Esophagus muscularis mucosa (tissue), 4 donors: ENCODE data around the gene ZNF518B. TPM values are rescaled to one million over a fixed set of nuclear protein-coding genes. Genes with fewer than 3 reads are reported as not detected.

Experiments
- DNase-seq: peaks from one replicate; pipeline ENCODE4 v3.0.0-alpha.2; 2017; ENCODE audit errors: extremely low spot score
- H3K27ac ChIP-seq, 4 donors: fragments of 200-600 bp; sonication (generic); replicated peaks in 1 of 4; 1 replicate in 3 of 4; 2 replicates in 1 of 4; pipeline ENCODE4 v1.5.1; 2016 to 2019; ENCODE audit warnings: mild to moderate bottlenecking in 1 of 4
- H3K27me3 ChIP-seq, 4 donors: fragments of 200-600 bp; sonication (generic); one replicate each; pipeline versions ENCODE4 v1.5.1 to v1.6.0; 2016 to 2019
- H3K36me3 ChIP-seq, 4 donors: fragments of 200-600 bp; sonication (generic); one replicate each; pipeline ENCODE4 v1.5.1; 2016 to 2019
- H3K4me1 ChIP-seq, 4 donors: fragments of 200-600 bp; sonication (generic); one replicate each; pipeline ENCODE4 v1.5.1; 2016 to 2019
- H3K4me3 ChIP-seq, 4 donors: fragments of 200-600 bp; sonication (generic); 1 replicate in 2 of 4; 2 replicates in 2 of 4; pipeline ENCODE4 v1.5.1; 2016 to 2019; ENCODE audit warnings: mild to moderate bottlenecking in 4 of 4, moderate library complexity in 1 of 4
- H3K9me3 ChIP-seq, 4 donors: fragments of 200-600 bp; sonication (generic); 1 replicate in 3 of 4; 2 replicates in 1 of 4; pipeline ENCODE4 v1.5.1; 2016 to 2019
- EP300 ChIP-seq: sonication (generic); formaldehyde crosslinking; IDR thresholded peaks from one replicate; pipeline ENCODE4 v1.6.1; 2017; ENCODE audit warnings: antibody characterized with exemption
- POLR2A ChIP-seq: fragments of 450-650 bp; IDR thresholded peaks from one replicate; pipeline ENCODE4 v1.6.1; 2017; ENCODE audit warnings: antibody characterized with exemption, moderate library complexity, mild to moderate bottlenecking, low read depth
- POLR2AphosphoS5 ChIP-seq, 2 donors: sonication (generic); formaldehyde crosslinking; IDR thresholded peaks; one replicate each; pipeline ENCODE4 v1.6.1; 2017; ENCODE audit warnings: antibody characterized with exemption in 2 of 2
- WGBS: methylation state at CpG from one replicate; pipeline ENCODE4 v1.1.5; 2018; 5-methylcytosine and 5-hydroxymethylcytosine counted together
- intact Hi-C: fragments of 100-400 bp; cut with DNase I; formaldehyde crosslinking; loops from one replicate; pipeline ENCODE4 v1.15.1; 2023
- total RNA-seq, 4 donors: library from RNA; depleted of rRNA; stranded (reverse); fragments of >200 nt; gene quantifications; one replicate each; pipeline versions ENCODE4 v1.1.0 to v1.2.1, GENCODE V29; 2016
- TF ChIP-seq, protein P1 (sequence below), 3 experiments: fragments of 200-600 bp in 2 of 3; fragments of 450-650 bp in 1 of 3; sonication (generic) in 2 of 3; IDR thresholded peaks; one replicate each; pipeline ENCODE4 v1.5.1; 2017 to 2019; ENCODE audit warnings: antibody characterized with exemption in 3 of 3, mild to moderate bottlenecking in 2 of 3, moderate library complexity in 1 of 3

The ZNF518B gene
- total RNA-seq, 4 donors from 2014 or later, result 29.1 to 46.0 (median 33.3) TPM

DNA sequence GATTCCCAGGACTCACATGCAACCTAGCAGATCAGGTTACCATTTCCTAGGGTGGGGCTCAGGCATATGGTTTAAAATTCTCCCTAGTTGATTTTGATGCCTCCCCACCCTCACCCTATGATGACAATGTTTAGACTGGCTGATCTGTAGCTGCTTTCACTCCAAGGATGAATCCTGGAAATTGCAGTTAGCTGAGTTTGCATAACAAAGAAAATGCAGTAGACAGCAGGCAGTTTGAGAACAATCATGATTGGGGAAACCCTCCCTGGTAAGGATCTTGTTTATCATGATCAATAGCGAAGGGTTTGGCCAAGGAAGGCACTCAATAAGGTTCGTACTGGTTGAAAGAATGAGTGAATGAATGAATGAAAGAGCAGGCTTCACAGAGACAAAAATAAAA is 2.1 kb downstream of the ZNF518B start:
- Histone ChIP-seq H3K4me1 (peaks cover 8 to 20% (median 17%) of the 10 kb centered on the region in 4 donors), H3K27me3 (peaks cover 0 to 7% (median 0%) of the 10 kb centered on the region in 4 donors), H3K4me3 (no peak overlapping the region), H3K27ac (no peak overlapping the region), H3K36me3 (peaks cover 0 to 39% (median 27%) of the 10 kb centered on the region in 4 donors), H3K9me3 (peaks cover 0 to 4% (median 0%) of the 10 kb centered on the region in 4 donors)
- no peak for TF ChIP-seq EP300
- TF ChIP-seq POLR2A, result no peak
- TF ChIP-seq, protein P1, sequence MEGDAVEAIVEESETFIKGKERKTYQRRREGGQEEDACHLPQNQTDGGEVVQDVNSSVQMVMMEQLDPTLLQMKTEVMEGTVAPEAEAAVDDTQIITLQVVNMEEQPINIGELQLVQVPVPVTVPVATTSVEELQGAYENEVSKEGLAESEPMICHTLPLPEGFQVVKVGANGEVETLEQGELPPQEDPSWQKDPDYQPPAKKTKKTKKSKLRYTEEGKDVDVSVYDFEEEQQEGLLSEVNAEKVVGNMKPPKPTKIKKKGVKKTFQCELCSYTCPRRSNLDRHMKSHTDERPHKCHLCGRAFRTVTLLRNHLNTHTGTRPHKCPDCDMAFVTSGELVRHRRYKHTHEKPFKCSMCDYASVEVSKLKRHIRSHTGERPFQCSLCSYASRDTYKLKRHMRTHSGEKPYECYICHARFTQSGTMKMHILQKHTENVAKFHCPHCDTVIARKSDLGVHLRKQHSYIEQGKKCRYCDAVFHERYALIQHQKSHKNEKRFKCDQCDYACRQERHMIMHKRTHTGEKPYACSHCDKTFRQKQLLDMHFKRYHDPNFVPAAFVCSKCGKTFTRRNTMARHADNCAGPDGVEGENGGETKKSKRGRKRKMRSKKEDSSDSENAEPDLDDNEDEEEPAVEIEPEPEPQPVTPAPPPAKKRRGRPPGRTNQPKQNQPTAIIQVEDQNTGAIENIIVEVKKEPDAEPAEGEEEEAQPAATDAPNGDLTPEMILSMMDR (IDR thresholded peaks at IDR 0.05), result no peak
- no peak for TF ChIP-seq POLR2AphosphoS5 (IDR thresholded peaks at IDR 0.05)
- intact Hi-C loops, result no loop called here
- WGBS, result 93% methylated on average over 2 of the region's 2 CpGs
- no peak for DNase-seq

DNA sequence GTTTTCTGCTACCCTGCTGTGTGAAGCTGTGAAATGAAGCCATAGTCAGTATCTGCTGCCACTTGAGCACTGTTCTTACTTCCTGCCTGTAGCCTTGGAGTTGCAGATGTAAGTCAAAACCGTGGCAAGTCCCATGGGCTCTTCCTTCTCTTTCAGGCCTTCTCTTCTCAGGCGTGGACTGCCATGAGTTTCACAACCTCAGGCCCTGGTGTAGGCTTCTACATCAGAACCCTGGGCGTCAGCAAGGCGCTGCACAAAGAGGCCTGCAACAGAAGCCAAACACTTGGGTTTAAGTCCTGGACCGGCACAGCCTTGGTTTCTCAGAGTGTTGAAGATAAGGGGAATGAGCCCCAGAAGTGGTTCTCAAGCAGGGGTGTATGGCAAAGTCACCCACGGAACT is 2.5 kb downstream of the ZNF518B start:
- no peak for DNase-seq
- Histone ChIP-seq H3K27me3 (peaks cover 0 to 4% (median 0%) of the 10 kb centered on the region in 4 donors), H3K4me1 (peaks cover 8 to 20% (median 17%) of the 10 kb centered on the region in 4 donors), H3K36me3 (peaks cover 0 to 43% (median 30%) of the 10 kb centered on the region in 4 donors), H3K27ac (no peak overlapping the region), H3K4me3 (no peak overlapping the region), H3K9me3 (peaks cover 0 to 4% (median 0%) of the 10 kb centered on the region in 4 donors)
- intact Hi-C loops, result no loop called here
- WGBS, result 79% methylated on average over 5 of the region's 6 CpGs
- TF ChIP-seq EP300 (no peak), POLR2A (no peak), POLR2AphosphoS5 (IDR thresholded peaks at IDR 0.05) (no peak)
- TF ChIP-seq, protein P1 (IDR thresholded peaks at IDR 0.05), result no peak

DNA sequence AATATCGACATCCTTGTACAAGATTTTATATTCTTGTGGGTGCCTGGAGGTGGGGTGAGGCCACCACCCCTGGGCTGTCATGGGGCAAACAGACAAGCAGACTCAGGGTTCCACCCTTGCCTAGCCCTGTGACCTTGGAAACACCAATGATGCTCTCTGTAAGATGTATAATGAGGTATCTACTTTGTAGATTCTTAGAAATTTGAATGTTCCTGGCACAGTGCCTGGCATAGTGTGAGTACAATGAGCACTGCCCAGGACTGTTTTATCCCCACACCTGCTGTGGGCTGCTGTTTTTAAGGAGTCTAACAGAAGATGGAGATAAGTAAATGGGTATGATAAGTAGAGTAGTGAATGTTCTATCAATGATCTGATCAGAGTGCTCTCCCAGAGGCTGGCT is 3.1 kb downstream of the ZNF518B start:
- H3K36me3 ChIP-seq, result peaks cover 0 to 45% (median 30%) of the 10 kb centered on the region in 4 donors
- H3K27ac ChIP-seq, result no peak overlapping the region
- intact Hi-C loops, result no loop called here
- peaks cover 0 to 4% (median 0%) of the 10 kb centered on the region in 4 donors for H3K9me3 ChIP-seq
- H3K27me3 ChIP-seq, result no peaks in the 10 kb centered on the region
- TF ChIP-seq POLR2A (no peak), EP300 (no peak), POLR2AphosphoS5 (IDR thresholded peaks at IDR 0.05) (no peak)
- TF ChIP-seq, protein P1 (IDR thresholded peaks at IDR 0.05), result no peak
- H3K4me1 ChIP-seq, result peaks cover 8 to 20% (median 17%) of the 10 kb centered on the region in 4 donors
- DNase-seq, result no peak
- 80% methylated on average over 1 of the region's 1 CpG for WGBS
- H3K4me3 ChIP-seq, result no peak overlapping the region

DNA sequence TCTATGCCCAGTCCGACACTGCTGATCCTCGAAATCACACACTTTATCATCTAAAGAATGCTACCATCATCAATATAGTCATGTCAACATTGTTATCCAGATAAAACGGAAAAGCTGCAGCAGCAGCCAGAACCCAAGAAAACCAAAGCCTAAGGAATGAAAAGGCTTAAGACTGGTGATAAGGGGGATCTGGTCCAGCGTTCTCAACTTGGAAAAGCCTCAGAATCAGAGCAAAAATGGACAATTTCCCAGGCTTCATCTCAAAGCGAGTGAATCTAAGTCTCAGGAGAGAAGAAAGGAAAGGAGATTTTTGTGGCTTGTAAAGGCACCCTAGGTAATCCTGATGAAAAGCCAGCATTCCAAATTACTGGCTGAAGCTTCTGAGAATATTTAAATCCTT is 8.2 kb downstream of the ZNF518B start:
- no peak overlapping the region for H3K27ac ChIP-seq
- WGBS, result 95% methylated on average over 5 of the region's 5 CpGs
- intact Hi-C loops, result no loop called here
- no peak for DNase-seq
- no peak overlapping the region for H3K4me3 ChIP-seq
- H3K36me3 ChIP-seq, result peaks cover 15 to 80% (median 48%) of the 10 kb centered on the region in 4 donors
- TF ChIP-seq EP300, result no peak
- no peak for TF ChIP-seq POLR2AphosphoS5 (IDR thresholded peaks at IDR 0.05)
- TF ChIP-seq, protein P1 (IDR thresholded peaks at IDR 0.05), result no peak
- no peak for TF ChIP-seq POLR2A
- H3K27me3 ChIP-seq, result no peaks in the 10 kb centered on the region
- no peaks in the 10 kb centered on the region for H3K4me1 ChIP-seq
- H3K9me3 ChIP-seq, result peaks cover 0 to 48% (median 4%) of the 10 kb centered on the region in 4 donors

DNA sequence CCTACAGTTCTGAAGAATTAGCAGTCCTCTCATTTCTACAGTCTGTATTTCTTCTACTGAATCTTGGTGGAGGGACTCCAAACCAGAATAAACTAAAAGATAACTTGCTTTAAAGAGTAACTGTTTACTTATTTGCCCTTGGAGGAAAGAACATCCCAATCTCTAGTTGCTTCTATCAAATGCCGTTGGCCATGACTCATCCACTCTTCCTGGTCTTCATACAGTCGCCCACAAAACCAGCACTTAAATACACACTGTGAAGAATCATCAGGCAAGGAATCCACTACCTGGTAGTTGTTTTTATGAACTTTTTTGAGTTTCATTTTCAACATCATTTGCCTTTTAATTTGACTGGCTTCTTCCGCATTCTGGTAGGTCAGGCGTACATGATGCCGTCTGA is 14.2 kb downstream of the ZNF518B start:
- H3K36me3 ChIP-seq, result peaks cover 15 to 39% (median 20%) of the 10 kb centered on the region in 4 donors
- intact Hi-C loops, result no loop called here
- peaks cover 0 to 59% (median 15%) of the 10 kb centered on the region in 4 donors for H3K9me3 ChIP-seq
- WGBS, result 97% methylated on average over 5 of the region's 5 CpGs
- H3K27ac ChIP-seq, result no peak overlapping the region
- no peak overlapping the region for H3K4me3 ChIP-seq
- H3K27me3 ChIP-seq, result no peaks in the 10 kb centered on the region
- no peak for DNase-seq
- TF ChIP-seq EP300 (no peak), POLR2A (no peak), POLR2AphosphoS5 (IDR thresholded peaks at IDR 0.05) (no peak)
- TF ChIP-seq, protein P1 (IDR thresholded peaks at IDR 0.05), result no peak
- H3K4me1 ChIP-seq, result no peaks in the 10 kb centered on the region
